Measurements from ENCODE around the gene UCKL1.
"Not testable (repeated sequence)": the region's sequence is repeated elsewhere in the genome, so short reads cannot be mapped to it uniquely, and the experiment has no call there.

UCKL1 gene

DNA sequence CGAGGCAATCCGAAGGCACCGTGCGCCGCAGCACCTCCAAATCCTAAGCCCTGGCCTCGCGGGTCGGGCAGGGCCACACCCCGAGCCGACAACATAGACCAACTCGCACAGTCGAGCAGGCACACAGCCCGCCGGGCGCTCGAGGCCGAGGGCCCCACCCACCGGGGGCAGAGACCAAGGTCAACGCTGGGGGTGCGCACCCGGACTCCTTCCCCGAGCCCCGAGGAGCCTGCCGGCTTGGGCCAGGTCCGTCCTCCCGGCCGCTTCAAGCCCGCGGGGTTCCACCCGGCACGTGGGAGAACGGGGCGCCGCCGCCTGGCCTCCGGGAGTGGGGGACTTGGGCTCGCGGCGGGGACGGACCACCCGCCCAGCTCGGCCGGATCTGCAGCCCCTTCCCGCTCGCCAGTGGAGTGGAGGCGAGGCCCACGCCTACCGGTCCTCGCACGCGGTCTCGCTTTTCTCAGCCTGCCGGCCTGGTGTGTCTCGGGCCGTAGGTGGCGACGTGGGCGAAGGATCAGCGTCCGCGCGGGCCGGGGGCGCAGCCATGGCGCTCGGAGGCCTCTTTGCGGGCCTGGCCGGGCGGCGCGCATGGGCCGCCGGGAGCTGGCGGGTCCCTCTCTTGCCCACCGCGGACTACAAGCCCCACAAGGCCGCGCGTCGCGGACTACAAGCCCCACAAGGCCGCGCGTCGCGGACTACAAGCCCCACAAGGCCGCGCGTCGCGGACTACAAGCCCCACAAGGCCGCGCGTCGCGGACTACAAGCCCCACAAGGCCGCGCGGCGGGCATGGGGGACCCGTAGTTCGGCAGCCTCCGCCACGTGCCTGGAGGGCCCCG is at the start of gene UCKL1:
Gene UCKL1, minus strand, starts transcription at position 590 of the 837 bp plus-strand sequence. Its CDS starts 44 bp downstream, at position 546.
- peak; percentile 79 for DNase-seq

DNA sequence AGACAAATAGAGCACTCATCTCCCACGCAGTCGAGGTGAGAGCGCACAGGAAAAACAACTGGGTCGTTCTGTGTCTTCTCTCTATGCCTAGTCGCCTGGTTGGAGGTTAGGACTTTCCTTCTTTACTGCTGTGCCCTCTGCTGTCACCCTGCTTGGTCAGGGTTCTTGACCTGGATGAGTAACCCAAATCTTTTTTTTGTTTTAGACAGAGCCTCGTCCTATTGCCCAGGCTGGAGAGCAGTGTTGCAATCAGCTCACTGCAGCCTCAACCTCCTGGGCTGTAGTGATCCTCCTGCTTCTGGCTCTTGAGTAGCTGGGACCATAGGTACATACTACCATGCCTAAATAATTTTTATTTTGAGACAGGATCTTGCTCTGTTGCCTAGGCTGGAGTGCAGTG is 49.2 kb upstream of the UCKL1 start:
- no peak for DNase-seq

DNA sequence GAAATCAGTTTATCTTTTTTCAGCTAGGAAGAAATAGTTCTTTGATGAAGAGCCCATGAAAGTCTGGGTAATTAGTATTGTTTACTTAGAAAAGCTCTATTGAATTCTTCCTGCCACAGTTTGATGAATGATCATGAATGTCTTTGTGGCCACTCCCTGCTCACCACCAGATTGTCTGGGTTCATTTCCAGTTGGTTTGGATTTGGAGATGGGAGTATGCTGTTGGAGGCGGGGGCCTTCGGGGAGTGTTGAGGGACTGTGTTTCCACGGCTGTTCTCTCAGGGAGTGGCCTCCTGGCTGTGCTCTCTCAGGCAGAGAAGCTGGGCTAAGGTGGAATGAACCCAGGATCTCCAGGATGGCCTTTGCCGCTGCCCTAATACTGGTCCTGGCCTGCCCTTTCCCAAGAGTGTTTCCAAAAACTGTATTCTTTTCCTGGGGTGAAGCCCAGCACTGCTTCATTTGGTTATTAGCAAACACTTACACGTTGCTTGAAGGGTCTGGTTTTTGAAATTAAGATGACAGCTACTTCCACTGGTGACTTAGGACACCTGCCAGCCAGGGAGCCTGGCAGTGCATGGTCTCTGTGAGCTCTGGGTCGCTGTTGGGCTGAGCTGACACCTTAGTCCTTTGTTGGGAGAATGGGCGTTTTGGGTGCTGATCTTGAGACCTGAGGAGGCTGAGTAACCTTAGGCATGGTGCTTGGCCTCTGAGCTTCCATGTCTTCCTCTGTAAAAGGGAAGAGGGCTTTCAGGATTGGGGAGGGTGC is 47.9 kb upstream of the UCKL1 start:
- no peak for DNase-seq

DNA sequence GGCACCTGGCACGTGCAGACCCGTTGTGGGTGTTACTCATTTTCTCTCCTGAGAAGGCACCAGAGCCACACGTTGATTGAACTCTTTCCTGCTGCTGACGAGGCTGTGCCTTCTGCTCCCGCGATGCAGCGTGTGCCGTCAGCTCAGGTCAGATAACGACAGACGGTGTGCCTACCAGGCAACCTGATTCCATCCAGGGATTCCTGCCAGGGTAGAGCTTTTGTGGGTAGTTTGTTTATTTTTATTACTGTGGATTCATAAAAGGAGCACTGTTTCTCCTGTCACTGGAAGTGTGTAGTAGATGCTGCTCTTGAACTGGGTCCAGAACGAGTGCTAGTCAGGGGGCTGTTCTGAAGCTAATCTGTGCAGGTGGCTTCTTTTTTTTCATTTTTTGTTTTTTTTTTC is 45.4 kb upstream of the UCKL1 start:
- no peak for DNase-seq

DNA sequence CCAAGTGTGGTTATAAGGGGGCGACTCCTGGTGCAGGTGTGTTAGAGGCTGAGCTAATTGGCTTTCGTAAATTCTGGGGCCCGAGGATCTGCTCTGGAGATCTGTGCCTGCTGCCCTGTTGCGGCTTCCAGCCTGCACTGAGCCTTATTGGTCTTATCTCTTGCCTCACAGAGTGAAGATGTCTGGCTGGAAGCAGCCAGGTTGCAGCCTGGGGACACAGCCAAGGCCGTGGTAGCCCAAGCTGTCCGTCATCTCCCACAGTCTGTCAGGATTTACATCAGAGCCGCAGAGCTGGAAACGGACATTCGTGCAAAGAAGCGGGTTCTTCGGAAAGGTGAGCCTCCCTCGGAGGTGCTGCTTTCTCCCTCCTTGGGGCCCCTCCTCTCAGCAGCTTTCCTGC is 44.7 kb upstream of the UCKL1 start:
- no peak for DNase-seq

DNA sequence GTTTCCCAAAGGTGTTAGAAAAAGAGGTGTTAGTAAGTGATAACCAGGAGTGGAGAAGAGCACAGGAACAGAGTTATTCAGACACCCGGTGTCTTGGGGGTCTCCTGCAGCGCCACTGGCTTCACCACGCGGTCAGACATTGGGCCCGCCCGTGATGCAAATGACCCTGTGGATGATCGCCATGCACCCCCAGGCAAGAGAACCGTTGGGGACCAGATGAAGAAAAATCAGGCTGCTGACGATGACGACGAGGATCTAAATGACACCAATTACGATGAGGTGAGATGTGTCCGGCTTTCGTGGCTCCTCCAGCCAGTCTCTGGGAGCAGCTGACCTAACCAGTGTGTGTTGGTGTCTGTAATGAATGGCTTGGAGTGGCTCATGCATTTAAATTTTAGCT is 26.7 kb upstream of the UCKL1 start:
- DNase-seq: no peak

DNA sequence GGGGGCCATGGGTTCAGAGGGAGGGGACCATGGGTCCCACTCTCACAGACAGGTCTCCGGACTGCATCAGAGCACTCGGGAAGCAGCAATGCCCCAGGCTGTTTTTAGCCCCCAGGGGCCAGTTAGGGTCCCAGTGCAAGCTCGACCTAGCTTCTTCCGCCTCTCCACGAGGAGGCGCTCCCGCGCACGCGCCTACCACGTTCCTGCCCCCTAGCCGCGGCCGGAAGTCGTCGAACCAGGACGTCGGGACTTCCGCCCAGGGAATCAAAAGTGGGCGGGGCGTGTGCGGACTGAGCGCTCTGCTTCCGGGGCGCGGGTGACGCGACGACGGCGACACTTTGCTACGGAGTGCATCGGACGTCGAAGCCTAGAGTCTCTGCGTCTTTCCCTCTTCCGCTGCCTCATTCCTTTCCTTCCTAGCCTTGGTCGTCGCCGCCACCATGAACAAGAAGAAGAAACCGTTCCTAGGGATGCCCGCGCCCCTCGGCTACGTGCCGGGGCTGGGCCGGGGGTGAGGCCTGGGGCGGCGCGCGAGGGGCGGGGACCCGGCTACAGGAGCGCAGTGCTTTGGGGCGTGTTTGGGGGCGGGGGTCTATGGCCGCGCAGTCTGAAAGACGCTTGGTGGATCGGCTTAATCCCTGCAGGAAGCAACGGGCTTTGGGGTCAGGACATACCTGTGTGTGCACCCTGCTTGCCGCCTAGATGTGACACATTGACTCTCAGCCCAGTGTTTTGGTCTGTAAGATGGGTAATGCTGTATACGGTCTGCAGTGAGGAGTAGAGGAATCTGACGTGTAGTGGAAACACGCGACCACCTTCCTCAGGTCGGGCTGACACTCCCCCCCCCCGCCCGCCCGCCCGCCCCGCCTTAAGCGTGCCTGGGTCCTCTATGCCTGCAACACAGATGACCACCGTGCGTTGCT is 24.9 kb upstream of the UCKL1 start, which contains the start of gene PRPF6:
Gene PRPF6, plus strand, starts transcription at position 327 of the 923 bp plus-strand sequence. Its CDS starts 114 bp downstream, at position 441.
- DNase-seq: peak; percentile 97

DNA sequence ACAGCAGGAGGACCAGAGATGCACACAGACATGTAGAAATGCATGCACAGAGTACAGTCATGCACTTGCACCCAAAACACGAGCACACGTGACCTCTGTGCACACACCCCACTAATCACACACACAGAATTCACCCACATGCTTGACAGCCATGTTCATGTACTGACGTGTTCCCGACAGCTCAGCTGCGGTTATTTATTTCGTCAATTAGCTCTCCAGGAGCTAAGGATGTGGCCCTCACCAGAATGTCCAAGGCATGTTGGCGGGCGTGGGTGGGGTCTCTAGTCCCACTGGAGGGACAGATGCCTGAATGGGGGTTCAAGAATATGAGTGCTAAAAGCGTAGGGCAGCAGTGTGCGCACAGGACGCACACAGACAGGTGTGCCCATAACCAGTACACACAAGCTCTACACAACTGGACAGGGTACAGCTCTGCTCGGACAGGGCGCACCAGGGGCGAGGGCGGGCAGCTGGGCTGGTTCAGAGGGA is 24.1 kb upstream of the UCKL1 start:
- no peak for DNase-seq

DNA sequence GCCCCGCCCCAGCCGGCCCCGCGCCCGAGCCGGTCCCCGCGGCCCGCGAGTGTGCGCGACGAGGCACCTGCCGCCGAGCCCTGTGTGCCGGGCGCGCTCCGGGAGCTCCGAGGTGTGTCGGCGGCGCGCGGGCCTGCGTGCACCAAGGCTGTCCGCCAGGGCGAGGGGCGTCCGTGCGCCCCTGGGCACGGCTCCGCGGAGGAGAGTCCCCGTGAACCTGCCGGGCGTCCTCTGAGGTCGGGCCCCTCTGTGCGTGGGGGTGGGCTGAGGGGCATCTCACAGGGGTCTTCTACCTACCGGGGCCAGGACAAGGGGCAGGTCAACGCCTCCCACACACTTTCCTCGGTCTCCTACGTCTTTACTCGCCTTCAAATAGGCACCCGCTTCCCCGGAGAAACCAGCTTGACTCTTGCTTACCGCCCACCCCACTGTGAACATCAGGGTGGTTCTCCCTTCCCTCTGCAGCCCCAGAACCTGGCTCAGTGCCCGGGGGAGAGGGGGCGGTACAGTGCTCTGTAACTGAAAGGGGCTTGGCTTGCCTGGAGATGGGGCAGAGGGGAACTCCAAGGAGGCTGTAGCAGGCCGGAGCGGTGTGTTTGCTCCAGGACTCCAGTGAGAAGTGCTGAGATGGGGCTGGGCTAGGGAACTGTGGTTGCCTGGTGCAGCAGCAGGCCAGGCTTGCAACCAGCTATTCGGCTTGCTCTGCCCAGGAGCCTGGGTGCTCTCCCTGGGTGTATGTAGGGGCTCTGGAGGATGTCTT is 23.5 kb upstream of the UCKL1 start, which contains the start of gene SAMD10:
Gene SAMD10, minus strand, starts transcription at position 86 of the 760 bp plus-strand sequence. CDS start 175 bp downstream, outside the sequence.
- DNase-seq: peak; percentile 40

DNA sequence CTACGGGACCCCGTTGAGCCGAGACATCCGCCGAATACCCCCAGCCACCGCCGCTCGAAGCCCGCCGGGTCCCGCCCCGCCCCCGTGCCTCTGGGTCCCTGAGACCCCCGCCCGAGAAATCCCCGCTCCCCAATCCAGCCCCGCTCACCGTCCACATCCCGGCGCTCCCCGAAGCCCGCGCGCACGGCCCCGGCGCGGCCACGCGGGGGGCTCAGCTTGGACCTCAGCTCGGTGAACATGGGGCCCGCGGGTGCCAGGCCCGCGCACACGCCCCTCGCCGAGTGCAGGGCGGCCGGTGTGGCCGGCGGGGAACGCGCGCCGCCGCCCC is 23.0 kb upstream of the UCKL1 start:
- no peak for DNase-seq

DNA sequence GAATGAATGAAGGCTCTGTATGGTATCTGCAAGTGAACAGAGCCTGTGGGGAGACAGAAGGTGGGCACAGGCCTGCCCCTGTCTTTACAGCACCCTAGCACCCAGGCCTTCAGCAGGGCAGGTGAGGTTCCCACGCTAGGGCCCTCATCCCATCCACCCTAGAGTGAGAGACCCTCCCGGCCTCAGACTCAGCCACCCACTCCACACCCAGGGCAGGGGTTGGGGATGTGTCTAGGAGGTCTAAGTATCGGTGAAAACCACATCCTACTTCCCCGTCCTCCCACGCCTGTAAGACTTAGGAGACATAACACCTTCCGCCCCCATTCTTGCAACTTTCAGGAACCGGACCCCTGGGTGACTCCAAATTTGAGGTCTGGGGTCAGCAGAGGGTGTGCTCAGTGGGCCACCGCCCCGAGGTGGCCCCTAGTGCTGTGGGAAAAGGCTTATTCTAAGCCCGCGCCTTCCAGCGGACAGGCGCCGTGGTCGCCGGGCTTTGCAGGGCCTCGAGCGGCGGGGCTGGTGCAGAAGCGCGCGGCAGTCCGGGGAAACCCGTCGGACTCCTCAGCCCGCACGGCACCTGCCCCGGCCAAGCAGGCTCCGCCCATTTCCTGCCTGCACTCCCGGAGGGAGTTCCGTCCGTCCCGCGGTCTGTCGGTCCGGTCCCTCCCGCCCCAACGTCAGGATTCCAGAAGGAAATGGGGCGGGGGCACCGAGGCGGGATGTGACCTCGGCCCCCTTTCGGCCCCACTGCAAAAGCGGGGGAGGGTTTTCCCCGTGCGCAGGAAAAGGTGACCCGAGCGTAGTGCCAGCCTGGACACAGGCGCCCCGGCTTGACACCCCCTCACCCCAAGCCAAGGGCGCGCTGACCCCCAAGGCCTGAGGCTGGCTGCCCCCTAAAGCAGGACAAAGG is 22.4 kb upstream of the UCKL1 start:
- DNase-seq: peak; percentile 82

DNA sequence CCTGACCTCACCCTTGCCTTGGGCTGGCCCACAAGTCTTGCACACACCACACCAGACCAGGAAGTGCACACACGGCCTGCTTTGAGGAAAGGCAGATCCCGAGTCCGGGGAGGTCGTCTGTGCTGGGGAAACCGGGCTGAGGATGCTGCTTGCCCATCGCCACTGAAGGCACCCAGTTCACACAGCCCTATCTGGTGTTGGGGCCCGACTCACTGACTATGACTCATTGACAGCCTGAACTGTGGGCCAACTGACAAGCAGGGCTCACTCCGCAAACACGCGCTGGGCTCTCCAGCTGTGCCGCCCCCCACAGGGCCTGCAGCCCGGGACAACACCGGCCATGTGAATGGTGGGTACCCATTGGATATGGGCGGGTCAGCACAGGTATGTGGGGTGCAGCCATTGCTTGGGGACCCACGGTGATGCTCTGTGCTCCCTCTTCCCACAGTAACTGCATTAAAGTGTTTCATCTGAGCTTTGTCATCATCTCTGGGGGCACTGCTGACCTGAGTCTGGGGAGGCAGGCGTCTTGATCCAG is 21.6 kb upstream of the UCKL1 start:
- no peak for DNase-seq

DNA sequence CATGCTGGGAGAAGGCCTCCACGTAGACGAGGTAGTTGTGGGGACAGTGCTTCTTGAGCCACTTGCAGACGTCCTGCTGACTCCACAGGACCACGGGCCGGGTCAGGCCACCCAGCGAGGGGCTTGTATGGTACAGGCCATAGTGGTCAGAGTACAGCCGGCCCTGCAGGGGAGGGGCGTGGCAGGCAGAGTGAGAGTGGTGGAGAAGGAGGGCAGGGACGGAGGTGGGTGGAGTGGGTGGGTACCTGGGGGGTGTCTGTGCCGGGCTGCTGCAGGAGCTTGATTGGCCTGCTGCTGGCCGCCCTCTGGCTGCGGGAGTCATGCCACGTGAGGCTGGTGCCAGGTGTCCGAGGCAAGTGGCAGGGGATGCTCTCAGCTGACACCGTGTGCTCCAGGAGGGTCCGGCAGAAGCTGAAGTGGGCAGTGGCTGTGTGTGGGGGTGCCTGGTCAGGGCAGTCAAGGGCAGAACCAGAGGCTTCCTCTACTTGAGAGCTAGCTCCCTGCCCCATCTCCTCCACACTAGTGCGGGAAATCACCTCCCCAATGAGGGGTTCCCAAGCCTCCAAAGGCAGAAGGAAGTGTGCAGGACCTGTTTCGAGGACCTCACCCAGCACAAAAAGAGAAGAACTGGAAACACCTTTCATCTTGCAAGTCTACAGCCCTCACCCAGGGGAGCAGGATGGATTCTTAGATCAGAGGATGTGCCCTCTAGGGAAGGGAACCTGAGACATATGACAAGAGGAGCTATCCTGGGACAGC is 20.9 kb upstream of the UCKL1 start:
- no peak for DNase-seq

DNA sequence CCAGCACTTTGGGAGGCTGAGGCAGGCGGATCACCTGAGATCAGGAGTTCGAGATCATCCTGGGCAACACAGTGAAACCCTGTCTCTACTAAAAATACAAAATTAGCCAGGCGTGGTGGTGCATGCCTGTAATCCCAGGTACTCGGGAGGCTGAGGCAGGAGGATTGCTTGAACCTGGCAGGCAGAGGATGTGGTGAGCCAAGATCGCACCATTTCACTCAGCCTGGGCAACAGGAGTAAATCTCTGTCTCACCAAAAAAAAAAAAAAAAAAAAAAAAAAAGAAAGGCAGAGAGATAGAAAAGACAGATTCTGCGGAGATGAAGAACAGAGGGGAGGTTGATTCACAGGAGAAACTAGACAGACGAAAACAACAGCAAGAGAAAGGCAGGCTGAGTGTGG is 20.3 kb upstream of the UCKL1 start:
- DNase-seq: not testable (repeated sequence)

DNA sequence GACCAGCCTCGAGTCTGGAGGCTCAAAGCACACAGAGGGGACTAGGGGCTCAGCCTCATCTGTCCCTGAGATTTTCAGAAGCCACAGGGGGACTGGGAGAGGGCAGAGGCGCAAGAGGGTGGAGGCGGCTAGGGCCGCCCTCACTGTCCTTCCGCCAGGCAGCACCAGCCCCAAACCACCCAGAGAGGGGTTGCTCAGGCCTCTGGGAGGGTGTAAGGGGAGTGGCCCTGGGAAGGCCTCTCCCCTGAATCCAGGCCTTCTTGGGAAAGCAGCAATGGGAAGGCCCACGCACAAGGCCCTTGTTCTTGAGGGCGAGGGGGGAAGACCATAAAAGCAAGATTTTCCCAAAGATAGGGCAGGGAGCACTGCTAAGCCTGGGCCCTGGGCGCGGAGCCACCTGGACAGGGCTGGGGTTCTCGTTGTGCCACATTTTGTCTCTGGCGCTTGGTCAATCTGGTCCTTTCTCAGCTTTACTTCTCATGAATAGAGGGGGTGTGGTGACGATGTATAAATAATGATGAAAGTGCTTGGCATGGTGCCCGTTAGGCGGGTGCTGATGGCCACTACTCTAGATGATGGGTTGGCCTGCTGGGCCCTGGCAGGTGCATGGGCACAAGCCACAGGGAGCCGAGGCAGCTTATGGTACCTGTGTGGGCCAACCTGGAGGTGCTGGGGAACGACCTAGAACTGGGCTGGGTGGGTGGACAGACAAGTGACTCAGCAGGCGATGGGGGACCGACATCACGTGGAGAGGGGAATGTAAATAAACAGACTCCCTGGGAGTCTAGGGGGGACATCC is 18.4 kb upstream of the UCKL1 start:
- peak; percentile 96 for DNase-seq

DNA sequence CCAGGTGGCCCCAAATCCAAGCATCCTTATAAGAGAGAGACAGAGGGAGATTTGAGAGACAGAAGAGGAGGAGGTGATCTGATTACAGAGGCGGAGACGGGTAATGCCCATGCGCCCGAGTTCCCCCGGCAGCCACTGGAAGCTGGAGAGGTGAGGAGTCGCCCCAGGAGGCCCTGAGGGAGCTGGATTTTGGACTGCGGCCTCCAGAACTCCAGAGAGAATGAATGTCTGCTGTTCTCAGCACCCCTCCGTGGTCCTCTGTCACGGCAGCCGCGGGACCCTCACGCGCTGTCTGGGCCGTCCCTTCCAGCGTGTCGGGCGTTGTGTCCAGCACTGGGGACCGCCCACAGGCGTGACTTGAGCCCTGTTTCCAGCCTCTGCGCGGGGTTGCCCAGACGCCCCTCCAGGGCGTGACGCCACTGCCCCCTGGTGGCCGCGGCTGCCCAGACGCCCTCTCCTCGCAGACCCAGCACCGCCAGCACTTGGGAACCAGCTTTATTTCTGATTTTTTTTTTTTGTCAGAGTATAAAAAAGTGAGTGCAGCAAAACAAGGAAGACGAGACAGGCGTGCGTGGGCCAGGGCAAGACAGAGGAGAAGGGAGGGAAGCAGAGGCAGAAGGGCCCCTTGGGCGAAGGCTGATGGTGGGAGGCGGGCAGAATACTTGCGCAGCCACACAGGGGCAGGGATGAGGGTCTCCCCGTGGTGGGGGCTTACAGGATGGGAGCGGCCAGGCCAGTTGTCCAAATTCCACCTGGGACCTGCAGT is 17.6 kb upstream of the UCKL1 start:
- peak; percentile 86 for DNase-seq

DNA sequence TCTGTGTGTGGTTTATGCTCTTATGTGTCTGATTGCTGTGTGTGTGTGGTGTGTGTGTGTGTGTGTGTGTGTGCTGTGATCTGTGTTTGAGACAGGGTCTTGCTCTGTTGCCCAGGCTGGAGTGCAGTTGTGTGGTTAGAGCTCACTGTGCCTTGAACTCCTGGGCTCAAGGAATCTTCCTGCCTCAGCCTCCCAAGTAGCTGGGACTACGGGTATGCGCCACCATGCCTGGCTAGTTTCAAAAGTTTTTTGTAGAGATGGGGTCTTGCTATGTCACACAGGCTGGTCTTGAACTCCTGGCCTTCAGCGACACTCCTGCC is 16.9 kb upstream of the UCKL1 start:
- no peak for DNase-seq

All from NCI-H510A treated with DMSO at 0.1 percent for 48 hours (cell line).